PC-9 (cell line): ENCODE results near the gene RABIF.

ENCODE experiments used
- CTCF ChIP-seq: fragments of 200-600 bp; sonication (generic); conservative IDR thresholded peaks from 2 replicates; pipeline ENCODE4 v1.6.1; 2017; ENCODE audit warnings: mixed run types, antibody characterized with exemption, mild to moderate bottlenecking, moderate library complexity
- EZH2 ChIP-seq: fragments of 200-600 bp; sonication (generic); IDR thresholded peaks from 2 replicates; pipeline ENCODE4 v1.8.0; 2017; ENCODE audit warnings: antibody characterized with exemption, low read depth

DNA sequence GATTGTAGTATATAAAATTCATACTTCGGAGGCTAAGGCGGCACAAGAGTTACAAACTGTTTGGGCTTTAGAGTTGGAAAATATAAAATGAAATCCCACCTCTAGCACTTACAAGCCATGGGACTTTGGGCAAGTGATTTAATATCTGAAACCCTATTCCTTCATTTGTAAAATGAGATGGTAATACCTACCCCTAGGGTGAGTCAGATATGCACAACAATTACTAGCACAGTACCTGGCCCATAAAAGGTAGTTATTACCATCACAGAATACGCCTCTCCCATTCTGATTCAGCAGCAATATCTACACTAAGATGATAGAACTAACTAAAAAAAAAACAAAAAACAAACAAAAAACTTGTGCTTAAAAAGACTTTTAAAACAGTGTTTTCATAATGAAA is 34.6 kb upstream of the RABIF start:
- no peak for TF ChIP-seq CTCF
- no peak for TF ChIP-seq EZH2
